CD4-positive, alpha-beta T cell treated with Interleukin-2 at 100 ng/mL for 4 hours (primary cell): Measurements from ENCODE around the gene AKR1B1.

Source experiments
- DNase-seq: peaks from one replicate; pipeline ENCODE4 v3.0.0-alpha.2; 2020; ENCODE audit warnings: low spot score

AKR1B1 gene

GRCh38 chr7:134419085-134419484 lies 39.8 kb downstream of the AKR1B1 start:
- no peak for DNase-seq

- no peak for DNase-seq
Measured at GRCh38 chr7:134415700-134416099, 43.2 kb downstream of the AKR1B1 start.

- no peak for DNase-seq
Measured at GRCh38 chr7:134414109-134414508, 44.8 kb downstream of the AKR1B1 start.

- no peak for DNase-seq
Measured at GRCh38 chr7:134407311-134407710, 51.6 kb downstream of the AKR1B1 start.

- no peak for DNase-seq
Measured at GRCh38 chr7:134406431-134406830, 52.5 kb downstream of the AKR1B1 start.

- DNase-seq, result no peak
Measured at GRCh38 chr7:134405299-134405698, 53.6 kb downstream of the AKR1B1 start.

- no peak for DNase-seq
Measured at GRCh38 chr7:134403062-134403461, 55.8 kb downstream of the AKR1B1 start.

GRCh38 chr7:134400859-134401258 lies 58.0 kb downstream of the AKR1B1 start:
- DNase-seq, result no peak

GRCh38 chr7:134396031-134396430 lies 62.9 kb downstream of the AKR1B1 start:
- DNase-seq, result no peak

GRCh38 chr7:134395604-134396003 lies 63.3 kb downstream of the AKR1B1 start:
- no peak for DNase-seq

- no peak for DNase-seq
Measured at GRCh38 chr7:134394056-134394455, 64.8 kb downstream of the AKR1B1 start.
